Upper lobe of left lung (tissue), 6 donors: ENCODE measurements around the gene CRNKL1. TPM values are rescaled to one million over a fixed set of nuclear protein-coding genes. Genes with fewer than 3 reads are reported as not detected.

Experiments
- ATAC-seq, 2 donors: fragments of 200-7000 bp; cut with Tn5 transposase; one replicate each; pipeline ENCODE4 v1.9.1; 2022; ENCODE audit warnings: mild to moderate bottlenecking in 2 of 2, moderate library complexity in 2 of 2; ENCODE audit not compliant: low FRiP score in 2 of 2
- DNase-seq, 2 donors: peaks; one replicate each; pipeline ENCODE4 v3.0.0-alpha.2; 2019 to 2020
- H3K27ac ChIP-seq, 4 donors: fragments of 200-600 bp; sonication (generic); one replicate each; pipeline ENCODE4 v1.5.1; 2016 to 2019
- H3K27me3 ChIP-seq, 4 donors: fragments of 200-600 bp; sonication (generic); one replicate each; pipeline ENCODE4 v1.5.1; 2017 to 2019
- H3K36me3 ChIP-seq, 4 donors: fragments of 200-600 bp; sonication (generic); one replicate each; pipeline ENCODE4 v1.5.1; 2016 to 2019
- H3K4me1 ChIP-seq, 4 donors: fragments of 200-600 bp; sonication (generic); one replicate each; pipeline ENCODE4 v1.5.1; 2018 to 2019
- H3K4me3 ChIP-seq, 4 donors: fragments of 200-600 bp; sonication (generic); one replicate each; pipeline ENCODE4 v1.5.1; 2017 to 2019; ENCODE audit warnings: mild to moderate bottlenecking in 2 of 4, moderate library complexity in 1 of 4
- H3K9me3 ChIP-seq, 4 donors: fragments of 200-600 bp; sonication (generic); one replicate each; pipeline ENCODE4 v1.5.1; 2018 to 2019
- EP300 ChIP-seq, 4 donors: sonication (generic); formaldehyde crosslinking; IDR thresholded peaks; one replicate each; pipeline ENCODE4 v1.5.1; 2017; ENCODE audit warnings: antibody characterized with exemption in 4 of 4, control low read depth in 2 of 4
- POLR2A ChIP-seq, 4 donors: fragments of 450-650 bp; IDR thresholded peaks; one replicate each; pipeline ENCODE4 v1.5.1; 2016 to 2017; ENCODE audit warnings: antibody characterized with exemption in 4 of 4, mild to moderate bottlenecking in 2 of 4
- POLR2AphosphoS5 ChIP-seq, 2 donors: sonication (generic); formaldehyde crosslinking; IDR thresholded peaks; one replicate each; pipeline ENCODE4 v1.5.1; 2017; ENCODE audit warnings: antibody characterized with exemption in 2 of 2
- WGBS, 2 donors: methylation state at CpG; one replicate each; pipeline ENCODE4 v1.1.5; 2017 to 2018; 5-methylcytosine and 5-hydroxymethylcytosine counted together
- total RNA-seq, 6 donors: library from RNA; depleted of rRNA in 4 of 6; stranded (reverse); fragments of >200 nt in 4 of 6; gene quantifications; one replicate each; pipeline versions ENCODE4 v1.1.0 to v1.2.1, GENCODE V29; 2016 to 2021
- TF ChIP-seq, protein P1 (sequence below), 6 experiments: fragments of 450-650 bp in 4 of 6; fragments of 200-600 bp in 2 of 6; sonication (generic) in 2 of 6; IDR thresholded peaks; one replicate each; pipeline ENCODE4 v1.5.1; 2016 to 2019; ENCODE audit warnings: antibody characterized with exemption in 6 of 6
- donor health status: DM: no; HTN: no; CAD: no; lungs with moderate emphysema.
- donor health status: DM: no; HTN: yes; CAD: no; lungs with severe emphysema.

Gene CRNKL1
- total RNA-seq, 6 donors from 2014 or later: 13.5 to 44.0 (median 18.4) TPM

DNA sequence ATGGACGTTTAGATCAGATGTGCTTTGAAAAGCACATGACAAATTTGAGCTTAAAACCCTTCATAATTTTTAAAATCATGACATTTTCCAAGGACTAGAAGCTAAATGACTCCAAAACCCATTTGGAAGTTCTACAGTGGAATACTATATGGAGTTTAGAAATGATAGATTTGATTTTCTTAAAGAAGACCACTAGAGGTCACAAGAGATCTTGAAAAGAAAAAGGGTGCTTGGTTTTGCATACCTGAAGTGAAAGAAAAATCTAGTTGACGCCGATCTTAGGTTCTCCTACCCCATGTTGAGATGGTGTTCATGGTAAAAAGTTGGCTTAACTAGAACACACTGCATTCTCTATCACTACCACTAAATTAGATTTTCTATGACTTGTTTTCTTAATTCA, 31.5 kb upstream of the CRNKL1 start:
- TF ChIP-seq EP300 (IDR thresholded peaks at IDR 0.05) (no peak), POLR2A (IDR thresholded peaks at IDR 0.05) (no peak), POLR2AphosphoS5 (IDR thresholded peaks at IDR 0.05) (no peak)
- TF ChIP-seq, protein P1, sequence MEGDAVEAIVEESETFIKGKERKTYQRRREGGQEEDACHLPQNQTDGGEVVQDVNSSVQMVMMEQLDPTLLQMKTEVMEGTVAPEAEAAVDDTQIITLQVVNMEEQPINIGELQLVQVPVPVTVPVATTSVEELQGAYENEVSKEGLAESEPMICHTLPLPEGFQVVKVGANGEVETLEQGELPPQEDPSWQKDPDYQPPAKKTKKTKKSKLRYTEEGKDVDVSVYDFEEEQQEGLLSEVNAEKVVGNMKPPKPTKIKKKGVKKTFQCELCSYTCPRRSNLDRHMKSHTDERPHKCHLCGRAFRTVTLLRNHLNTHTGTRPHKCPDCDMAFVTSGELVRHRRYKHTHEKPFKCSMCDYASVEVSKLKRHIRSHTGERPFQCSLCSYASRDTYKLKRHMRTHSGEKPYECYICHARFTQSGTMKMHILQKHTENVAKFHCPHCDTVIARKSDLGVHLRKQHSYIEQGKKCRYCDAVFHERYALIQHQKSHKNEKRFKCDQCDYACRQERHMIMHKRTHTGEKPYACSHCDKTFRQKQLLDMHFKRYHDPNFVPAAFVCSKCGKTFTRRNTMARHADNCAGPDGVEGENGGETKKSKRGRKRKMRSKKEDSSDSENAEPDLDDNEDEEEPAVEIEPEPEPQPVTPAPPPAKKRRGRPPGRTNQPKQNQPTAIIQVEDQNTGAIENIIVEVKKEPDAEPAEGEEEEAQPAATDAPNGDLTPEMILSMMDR (IDR thresholded peaks at IDR 0.05): peak in 3 of 6 experiments; percentile 43 to 59 (median 49)
- no peak overlapping the region for H3K27ac ChIP-seq
- ATAC-seq (peak; percentile 46 to 53), DNase-seq (no peak)
- no peaks in the 10 kb centered on the region for H3K36me3 ChIP-seq
- H3K9me3 ChIP-seq: no peaks in the 10 kb centered on the region
- WGBS, 2 donors: 0 to 3% methylated on average over 3 of the region's 3 CpGs
- H3K4me3 ChIP-seq: no peak overlapping the region
- H3K4me1 ChIP-seq: peaks cover 0 to 17% (median 5%) of the 10 kb centered on the region in 4 donors
- no peaks in the 10 kb centered on the region for H3K27me3 ChIP-seq

DNA sequence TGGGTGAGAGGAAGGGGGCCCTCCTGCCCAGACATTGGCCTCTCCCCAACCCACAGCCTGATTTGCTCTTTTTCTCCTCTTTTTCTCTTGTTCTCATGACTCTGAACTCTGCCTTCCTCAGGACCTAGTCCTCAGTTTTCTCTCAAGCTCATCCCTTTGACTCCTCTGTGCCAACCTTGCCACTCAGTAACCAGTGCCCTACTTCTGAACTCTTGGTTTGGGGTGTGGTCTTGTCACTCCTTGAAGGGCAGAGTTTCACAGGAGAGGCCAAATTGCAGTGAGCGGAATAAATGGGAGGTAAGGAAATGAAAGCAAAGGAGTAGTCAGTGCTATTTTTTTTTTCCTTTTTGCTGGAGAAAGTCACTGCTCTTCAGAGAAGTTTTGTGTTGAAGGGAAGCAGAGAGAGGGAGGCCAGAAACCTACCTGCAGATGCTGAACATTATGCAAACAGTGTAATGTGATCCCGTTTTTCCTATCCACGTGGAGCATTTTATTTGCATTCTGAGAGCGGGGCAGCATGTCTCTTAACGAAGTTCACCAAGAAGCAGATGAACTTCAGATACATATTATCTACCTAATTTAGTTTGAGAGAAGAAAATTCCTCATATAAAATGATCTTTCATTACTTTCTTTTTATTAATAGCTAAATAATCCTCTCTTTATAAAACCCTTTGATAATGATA, 27.0 kb upstream of the CRNKL1 start:
- H3K36me3 ChIP-seq: no peaks in the 10 kb centered on the region
- H3K9me3 ChIP-seq: no peaks in the 10 kb centered on the region
- H3K27ac ChIP-seq: no peak overlapping the region
- no peaks in the 10 kb centered on the region for H3K27me3 ChIP-seq
- H3K4me1 ChIP-seq: peaks cover 0 to 7% (median 2%) of the 10 kb centered on the region in 4 donors
- H3K4me3 ChIP-seq: no peak overlapping the region
- DNase-seq (peak in 1 of 2 donors; percentile 24), ATAC-seq (no peak)
- 40 to 43% methylated on average over 5 of the region's 5 CpGs for WGBS, 2 donors
- TF ChIP-seq, protein P1 (IDR thresholded peaks at IDR 0.05): no peak
- no peak for TF ChIP-seq EP300 (IDR thresholded peaks at IDR 0.05)
- TF ChIP-seq POLR2AphosphoS5 (IDR thresholded peaks at IDR 0.05): no peak
- TF ChIP-seq POLR2A (IDR thresholded peaks at IDR 0.05): no peak

DNA sequence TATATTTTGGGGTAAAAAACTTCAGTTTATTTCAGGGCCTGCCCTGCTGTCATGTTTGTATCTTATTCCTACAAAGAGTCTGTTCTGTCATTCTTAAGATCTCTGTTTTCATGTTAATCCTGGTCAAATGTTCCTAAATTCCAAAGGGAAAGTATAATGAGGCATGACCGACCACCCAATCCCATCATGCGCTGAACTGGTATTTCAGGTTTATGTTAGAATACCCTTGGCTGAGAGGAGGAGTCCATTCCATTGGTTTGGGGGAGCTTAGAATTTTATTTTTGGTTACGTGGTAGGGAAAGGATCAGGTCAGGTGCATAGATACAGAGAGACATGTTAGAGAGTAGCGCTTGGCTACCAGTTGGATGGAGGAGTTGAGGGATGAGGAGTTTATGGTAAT, 25.8 kb upstream of the CRNKL1 start:
- no peaks in the 10 kb centered on the region for H3K36me3 ChIP-seq
- no peak for DNase-seq
- no peak overlapping the region for H3K27ac ChIP-seq
- H3K4me1 ChIP-seq: no peaks in the 10 kb centered on the region
- no peaks in the 10 kb centered on the region for H3K9me3 ChIP-seq
- no peaks in the 10 kb centered on the region for H3K27me3 ChIP-seq
- no peak overlapping the region for H3K4me3 ChIP-seq
- WGBS, 2 donors: 93 to 95% methylated on average over 4 of the region's 4 CpGs
- TF ChIP-seq EP300 (IDR thresholded peaks at IDR 0.05) (no peak), POLR2AphosphoS5 (IDR thresholded peaks at IDR 0.05) (no peak)
- ATAC-seq: no peak

DNA sequence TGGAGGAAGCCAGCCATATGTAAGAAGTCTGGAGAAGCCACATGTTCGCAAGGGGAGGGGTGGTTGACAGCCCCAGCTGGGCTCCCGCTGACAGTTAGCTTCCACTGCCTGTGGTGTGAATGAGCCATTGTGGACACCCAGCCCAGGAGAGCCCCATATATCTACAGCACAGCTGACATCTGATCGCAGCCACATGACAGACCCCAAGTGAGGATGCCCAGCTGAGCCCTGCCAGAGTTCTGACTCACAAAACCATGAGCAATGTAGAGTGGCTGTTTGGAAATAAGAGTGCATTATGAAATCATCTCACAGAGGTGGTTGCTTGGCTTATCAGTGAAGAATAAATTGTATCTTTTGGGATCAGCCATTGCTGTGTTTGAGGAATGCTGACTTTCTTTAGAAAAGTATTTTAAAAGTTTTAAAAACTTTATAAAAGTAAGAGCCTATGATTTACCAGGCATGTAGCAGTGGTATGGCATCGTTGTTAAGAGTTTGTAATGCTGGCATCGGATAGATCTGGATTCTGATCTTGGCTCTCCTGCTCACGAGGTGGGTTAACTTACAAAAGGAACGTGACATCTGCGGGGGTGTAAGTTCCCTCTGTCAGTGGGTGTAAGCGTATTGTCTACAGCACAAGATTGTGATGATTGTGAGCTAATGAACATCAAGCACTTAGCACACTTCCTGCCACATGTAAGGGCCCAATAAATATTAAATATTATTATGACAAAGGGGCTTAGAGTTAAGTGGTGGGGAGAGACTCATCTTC, 24.2 kb upstream of the CRNKL1 start:
- DNase-seq (no peak), ATAC-seq (peak in 1 of 2 donors; percentile 11)
- TF ChIP-seq, protein P1 (IDR thresholded peaks at IDR 0.05): no peak
- no peak for TF ChIP-seq POLR2A (IDR thresholded peaks at IDR 0.05)
- TF ChIP-seq EP300 (IDR thresholded peaks at IDR 0.05): no peak
- TF ChIP-seq POLR2AphosphoS5 (IDR thresholded peaks at IDR 0.05): no peak
- 83 to 87% methylated on average over 6 to 8 of the region's 9 CpGs for WGBS, 2 donors
- Histone ChIP-seq H3K27me3 (no peaks in the 10 kb centered on the region), H3K4me3 (no peak overlapping the region), H3K27ac (no peak overlapping the region), H3K9me3 (no peaks in the 10 kb centered on the region), H3K4me1 (no peaks in the 10 kb centered on the region), H3K36me3 (no peaks in the 10 kb centered on the region)

DNA sequence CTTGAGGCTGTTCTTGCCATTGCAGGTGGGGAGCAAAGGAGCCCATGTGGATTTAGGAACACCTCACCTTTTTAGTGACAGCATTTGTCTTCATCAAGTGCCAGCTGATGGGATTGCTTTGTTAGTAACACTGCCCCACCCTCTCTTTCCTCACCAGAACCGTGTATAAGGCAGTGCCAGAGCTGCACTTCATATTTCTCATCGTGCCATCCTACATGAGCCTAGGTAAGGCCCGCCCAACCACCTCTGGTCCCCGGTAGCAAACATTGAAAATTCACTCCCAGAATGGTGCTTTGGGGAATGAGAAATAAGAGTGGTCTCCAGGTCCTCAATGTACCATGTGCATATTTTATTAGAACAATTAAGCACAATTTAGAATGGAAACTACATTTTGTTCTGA, 22.8 kb upstream of the CRNKL1 start:
- 79 to 80% methylated on average over 4 of the region's 4 CpGs for WGBS, 2 donors
- no peak for ATAC-seq
- no peaks in the 10 kb centered on the region for H3K9me3 ChIP-seq

More for the DNA sequence above, 22.8 kb upstream of the CRNKL1 start:
- Histone ChIP-seq H3K36me3 (no peaks in the 10 kb centered on the region), H3K4me3 (no peak overlapping the region), H3K27ac (no peak overlapping the region), H3K27me3 (no peaks in the 10 kb centered on the region), H3K4me1 (no peaks in the 10 kb centered on the region)
- no peak for DNase-seq
- TF ChIP-seq POLR2AphosphoS5 (IDR thresholded peaks at IDR 0.05) (no peak), EP300 (IDR thresholded peaks at IDR 0.05) (no peak), POLR2A (IDR thresholded peaks at IDR 0.05) (no peak)
- TF ChIP-seq, protein P1 (IDR thresholded peaks at IDR 0.05): no peak
